GM19035 (cell line): ENCODE results near the gene ABHD12.
"Not testable (repeated sequence)": the region's sequence is repeated elsewhere in the genome, so short reads cannot be mapped to it uniquely, and the experiment has no call there.

ENCODE experiments used
- ATAC-seq: cut with Tn5 transposase; IDR thresholded peaks from one replicate; pipeline ENCODE4 v1.9.1; 2021; ENCODE audit not compliant: unreplicated experiment

The ABHD12 gene

DNA sequence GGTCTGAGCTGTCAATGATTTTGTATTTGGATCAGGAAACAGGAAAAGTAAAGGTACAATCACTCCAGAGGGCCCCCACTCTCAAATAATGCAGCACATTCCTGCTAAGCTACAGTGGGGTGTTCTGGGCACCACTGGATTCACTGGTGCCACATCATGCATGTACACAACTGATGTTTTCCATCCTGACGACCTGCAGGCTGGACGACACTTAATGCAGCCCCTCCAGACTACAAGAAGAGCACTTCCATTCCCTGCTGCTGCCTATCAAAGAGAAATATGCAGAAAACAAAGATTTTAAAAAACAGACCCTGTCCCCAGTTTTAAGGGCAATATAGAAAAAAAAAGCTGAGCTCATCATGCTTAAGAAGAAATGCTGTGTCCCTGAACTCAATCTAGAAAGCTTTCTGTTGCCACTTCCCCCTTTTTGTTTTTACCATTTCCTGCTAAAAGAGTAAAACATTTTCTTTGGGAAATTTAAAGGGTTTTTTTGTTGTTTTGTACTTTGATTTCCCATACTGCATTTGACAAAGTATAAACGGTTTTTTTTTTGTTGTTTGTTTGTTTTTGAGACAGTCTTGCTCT, 35.5 kb downstream of the ABHD12 start:
- ATAC-seq = no peak

DNA sequence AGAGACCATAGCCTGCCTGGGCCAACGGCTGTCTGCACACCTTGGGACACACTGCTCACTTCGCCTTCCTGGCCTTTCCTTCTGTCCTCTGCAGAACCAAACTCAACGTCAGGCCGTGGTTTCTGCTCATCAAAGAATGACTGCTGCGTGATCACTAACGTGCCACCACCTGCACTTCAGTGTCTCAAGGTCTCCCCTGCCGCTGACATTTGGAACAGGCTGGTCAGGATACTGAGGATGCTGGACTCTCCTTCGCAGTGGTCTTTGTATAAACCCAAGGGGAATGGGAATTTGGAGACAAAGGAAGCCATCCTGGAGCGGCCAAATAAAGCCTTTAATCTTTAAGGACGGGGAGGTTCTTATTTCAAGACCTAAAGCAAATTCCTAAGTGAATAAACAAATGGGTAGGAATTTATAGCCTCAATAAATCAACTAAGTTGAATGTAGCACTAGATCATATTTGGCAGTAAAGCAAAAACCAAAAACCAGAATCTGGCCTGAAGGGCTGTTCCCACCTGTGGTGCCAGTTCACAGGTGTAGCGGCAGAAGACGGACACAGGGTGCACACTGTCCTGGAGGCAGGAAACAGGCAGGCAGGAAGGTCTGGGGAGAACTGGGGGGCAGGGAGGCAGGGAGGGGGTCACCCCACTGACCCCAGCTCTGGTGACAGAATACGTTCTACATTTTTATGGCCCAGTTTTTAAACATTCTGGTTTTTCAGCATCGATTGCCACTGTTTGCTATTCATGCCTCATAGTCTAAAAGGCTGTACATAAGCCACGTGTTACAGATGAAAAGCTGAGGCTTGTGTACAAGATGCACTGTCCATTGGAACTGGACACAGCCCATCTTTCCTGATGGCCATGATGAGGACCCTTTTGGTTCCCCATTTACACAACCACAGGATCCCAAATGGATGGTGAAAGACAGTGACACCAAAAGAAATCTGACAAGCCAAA, 36.6 kb downstream of the ABHD12 start:
- ATAC-seq = no peak

DNA sequence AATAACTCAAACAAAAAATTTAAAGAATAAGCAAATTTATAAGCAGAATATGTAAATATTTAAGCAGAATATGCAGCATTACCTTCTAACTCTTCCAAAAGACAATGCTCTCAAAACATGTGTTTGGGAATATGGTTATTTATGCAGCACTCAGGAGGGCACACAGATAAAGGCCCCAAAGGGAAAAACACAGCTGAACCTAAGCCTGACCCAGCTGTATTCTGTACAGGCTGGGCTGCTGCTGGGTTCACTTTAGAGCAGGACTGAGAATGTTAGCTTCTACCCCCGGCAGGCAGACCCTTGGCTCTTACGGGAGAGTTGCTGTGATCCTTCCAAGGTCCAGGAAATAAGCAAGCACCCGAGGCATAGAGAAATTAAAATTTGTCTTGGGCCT, 37.3 kb downstream of the ABHD12 start:
- ATAC-seq = no peak

DNA sequence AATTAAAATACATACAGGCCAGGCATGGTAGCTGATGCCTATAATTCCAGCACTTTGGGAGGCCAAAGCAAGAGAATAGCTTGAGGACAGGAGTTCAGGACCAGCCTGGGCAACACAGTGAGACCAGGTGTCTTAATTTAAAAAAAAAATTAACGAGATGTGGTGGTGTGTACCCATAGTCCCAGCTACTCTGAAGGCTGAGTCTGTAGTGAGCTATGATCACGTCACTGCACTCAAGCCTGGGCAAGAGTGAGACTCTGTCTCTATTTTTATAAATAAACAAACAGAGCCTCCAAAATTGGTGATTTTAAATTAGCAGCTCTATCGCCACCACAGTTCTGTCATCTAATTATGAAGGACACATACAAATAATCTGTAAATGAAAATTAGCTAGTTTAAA, 37.9 kb downstream of the ABHD12 start:
- no peak for ATAC-seq

DNA sequence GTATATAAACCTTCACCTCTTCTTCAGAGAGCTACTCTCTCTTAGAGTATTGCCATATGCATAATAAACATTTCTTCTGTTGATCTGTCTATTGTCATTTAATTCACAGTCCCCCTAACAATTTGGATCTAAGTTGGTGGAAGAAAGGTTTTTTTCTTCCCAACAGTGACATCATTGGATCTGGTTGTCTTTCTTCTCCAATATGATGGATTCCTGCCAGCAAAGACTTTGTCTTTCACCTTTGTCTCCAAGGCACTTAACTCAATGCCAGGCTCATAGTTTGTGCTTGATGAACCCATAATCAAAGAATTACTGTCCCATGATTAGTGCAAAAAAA, 39.6 kb downstream of the ABHD12 start:
- no peak for ATAC-seq

DNA sequence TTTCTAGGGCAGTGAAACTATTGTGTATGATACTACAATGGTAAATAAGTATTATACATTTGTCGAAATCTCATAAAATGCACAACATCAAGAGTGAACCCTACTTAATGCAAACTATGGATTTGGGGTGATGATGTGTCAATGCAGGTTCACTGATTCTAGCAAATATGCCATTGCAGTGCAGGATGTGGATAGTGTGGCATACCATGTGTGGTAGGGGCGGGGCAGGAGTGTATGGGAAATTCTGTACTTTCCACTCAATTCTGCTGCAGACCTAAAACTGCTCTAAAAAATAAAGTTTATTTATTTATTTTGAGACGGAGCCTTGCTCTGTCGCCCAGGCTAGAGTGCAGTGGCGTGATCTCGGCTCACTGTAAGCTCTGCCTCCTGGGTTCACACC, 44.3 kb downstream of the ABHD12 start:
- ATAC-seq = no peak

DNA sequence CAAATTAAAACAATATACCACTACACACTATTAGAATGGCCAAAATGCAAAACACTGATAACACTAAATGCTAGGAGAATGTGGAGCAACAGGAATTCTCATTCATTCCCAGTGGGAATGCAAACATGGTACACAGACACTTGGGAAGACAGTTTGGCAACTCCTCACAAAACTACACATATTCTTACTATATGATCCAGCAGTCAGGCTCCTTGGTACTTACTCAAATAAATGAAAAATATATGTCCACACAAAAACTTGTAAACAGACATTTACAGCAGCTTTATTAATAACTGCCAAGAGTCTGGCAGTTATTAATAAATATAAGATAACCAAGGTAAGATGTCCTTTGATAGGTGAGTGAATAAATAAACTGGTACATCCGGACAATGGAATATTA, 44.9 kb downstream of the ABHD12 start:
- ATAC-seq = no peak

DNA sequence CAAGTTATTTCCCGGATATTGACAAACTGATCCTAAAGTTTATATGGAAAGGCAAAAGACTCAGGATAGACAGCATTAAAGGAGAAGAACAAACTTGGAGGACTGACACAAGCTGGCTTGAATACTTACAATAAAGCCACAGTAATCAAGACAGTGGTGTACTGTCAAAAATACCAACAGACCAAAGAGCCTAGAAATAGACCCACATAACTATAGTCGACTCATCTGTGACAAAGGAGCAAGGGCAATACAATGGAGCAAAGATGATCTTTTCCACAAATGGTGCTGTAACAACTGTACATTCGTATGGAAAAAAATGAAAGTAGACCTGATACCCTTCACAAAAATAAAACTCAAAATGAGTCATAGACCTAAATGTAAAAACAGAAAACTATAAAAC, 46.0 kb downstream of the ABHD12 start:
- ATAC-seq = no peak

DNA sequence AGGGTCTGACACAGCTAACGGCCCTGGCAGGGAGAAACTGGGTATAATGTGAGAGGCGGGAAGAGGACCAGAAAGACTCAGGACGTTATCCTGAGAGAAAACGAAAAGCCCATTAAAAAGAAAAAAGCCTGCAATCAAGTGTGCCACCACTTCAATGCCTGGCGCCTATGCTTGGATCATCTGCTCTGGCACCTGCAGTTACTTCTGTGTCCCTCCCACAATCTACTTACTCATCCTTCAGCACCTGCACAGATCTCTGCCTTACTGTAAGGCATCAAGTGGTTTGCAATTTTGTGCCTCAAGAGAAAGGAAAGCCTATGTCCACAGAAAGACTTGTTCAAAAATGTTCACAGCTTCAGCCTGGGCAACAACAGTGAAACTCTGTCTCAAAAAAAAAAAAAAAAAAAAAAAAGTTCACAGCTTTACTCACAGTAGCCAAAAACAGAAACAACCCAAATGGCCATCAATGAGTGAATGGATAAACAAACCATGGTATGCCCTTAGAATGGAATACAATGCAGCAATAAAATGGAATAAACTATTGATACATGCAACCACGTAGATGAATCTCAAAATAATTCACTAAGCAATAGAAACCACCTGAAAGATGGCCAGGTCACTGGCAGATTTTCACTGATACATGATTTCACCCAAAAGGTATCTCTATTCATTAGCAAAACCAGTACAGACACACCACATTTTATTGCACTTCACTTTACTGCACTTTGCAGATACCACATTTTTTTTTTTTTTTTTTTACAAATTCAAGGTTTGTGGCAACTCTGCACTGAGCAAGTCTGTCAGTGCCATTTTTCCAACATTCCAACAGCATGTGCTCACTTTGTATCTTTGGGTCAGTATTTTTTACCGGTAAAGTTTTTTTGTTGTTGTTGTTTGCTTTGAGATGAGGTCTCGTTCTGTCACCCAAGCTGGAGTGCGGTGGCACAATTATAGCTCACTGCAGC, 48.6 kb downstream of the ABHD12 start:
- ATAC-seq = no peak

DNA sequence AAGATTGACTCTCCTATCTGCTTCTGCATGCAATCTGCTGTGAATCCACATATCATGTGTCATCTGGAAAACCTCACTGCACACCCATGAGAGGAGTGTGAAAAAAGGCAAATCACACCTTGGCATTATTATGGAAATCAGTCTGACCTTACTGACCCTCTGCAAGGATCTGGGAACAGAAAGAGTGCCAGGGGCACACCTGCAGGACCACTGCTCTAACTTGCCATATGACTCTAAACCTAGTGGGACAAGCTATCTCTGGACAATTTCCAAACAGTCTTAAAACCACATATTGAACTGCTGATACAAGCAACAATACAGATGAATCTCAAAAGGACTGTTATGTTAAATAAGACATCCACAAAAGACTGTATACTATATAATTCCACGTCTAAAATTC, 50.3 kb downstream of the ABHD12 start:
- no peak for ATAC-seq

DNA sequence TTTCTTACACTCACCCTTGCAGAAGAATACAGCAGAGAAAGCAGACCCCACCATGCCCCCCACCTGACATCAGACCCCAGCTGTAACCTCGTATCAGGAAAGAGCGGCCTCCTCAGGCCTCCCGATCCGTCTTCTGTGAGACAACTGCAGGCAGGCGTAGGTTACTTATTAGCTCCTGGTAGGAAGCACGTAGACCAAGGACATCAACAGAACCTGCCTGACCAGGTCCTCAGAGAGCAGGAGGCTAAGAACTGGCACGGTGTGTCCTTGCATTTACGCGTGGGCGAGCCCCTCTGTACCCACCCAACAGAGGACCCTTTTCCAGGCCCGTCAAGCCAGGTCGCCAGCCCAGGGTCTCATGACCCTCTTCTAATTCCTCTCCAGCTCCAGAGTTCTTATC, 51.0 kb downstream of the ABHD12 start:
- no peak for ATAC-seq

DNA sequence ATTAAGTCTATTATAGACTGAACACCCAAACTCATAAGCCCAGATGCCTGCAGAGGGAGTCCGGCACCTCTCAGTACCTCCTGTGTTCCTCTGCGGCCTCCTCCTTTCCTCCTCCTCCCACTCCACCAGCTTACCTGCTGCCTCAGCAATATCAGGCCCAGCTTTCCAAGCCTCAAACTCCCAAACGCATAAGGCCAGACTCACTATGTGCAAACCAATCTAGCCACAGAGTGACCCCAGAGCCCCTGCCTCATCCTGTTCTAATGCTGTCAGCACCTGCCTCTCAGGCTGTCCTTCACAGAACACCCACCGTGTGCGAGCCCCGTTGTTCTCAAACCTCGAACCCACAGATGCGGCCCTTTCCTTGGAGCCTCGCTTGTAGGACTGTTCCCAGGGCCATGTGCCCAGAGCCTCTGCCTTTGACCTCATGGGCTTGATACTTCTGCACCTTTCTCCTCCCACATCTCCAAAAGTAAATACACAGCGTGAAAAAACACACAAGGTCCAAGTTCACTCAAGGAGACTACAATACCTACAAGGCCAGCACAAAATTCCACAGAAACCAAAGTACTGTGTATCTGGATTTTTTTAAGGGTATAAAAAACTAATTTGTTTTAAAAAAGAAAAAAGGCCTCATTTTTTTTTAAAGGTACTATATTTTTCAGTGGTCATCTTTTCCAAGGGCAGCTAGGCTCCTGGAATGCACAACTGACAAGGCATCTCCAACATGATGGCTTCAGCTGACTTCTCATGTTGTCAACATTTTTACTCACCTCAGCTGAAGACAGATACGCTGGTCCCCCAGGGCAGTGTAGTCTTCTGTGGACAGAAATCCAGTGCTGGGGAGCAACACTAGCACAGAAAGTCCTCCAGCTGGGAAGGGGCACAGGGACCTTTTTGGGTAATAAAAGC, 52.3 kb downstream of the ABHD12 start:
- no peak for ATAC-seq

DNA sequence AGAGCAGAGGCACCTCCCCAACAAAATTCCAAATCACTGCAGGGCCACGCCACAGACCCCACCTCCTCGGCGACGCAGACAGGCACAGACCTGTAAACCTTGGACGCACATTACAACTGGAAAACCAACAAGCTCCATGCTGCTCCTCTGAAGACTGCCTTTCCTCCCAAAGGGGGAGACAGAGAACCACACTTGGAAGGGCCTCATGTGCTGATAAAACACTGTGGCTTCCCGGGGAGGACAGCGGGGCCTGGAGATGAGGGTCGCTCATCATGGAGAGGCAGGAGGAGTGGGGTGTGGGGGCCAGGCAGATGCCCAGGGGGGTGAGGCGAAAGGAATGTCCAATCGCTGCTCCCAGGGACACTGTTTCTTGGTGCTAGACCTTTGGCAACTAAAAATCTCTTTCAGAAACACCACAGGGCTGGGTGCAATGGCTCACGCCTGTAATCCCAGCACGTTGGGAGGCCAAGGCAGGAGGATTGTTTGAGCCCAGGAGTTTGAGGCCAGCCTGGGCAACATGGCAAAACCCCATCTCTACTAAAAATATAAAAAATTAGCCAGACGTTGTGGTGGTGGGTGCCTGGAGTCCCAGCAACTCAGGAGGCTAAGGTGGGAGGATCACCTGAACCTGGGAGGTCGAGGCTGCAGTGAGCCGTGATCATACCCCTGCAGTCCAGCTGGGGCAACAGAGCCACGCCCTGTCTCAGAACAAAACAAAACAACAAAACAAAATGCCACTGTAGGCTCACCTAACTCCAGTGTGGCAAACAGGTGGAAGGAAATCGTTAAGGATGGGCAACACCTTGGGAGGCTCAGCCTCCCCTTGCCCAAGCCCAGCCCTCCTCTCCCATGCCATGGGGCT, 53.8 kb downstream of the ABHD12 start:
- ATAC-seq = no peak

DNA sequence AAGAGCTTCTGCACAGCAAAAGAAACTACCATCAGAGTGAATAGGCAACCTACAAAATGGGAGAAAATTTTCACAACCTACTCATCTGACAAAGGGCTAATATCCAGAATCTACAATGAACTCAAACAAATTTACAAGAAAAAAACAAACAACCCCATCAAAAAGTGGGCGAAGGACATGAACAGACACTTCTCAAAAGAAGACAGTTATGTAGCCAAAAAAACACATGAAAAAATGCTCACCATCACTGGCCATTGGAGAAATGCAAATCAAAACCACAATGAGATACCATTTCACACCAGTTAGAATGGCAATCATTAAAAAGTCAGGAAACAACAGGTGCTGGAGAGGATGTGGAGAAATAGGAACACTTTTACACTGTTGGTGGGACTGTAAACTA, 55.7 kb downstream of the ABHD12 start:
- not testable (repeated sequence) for ATAC-seq

DNA sequence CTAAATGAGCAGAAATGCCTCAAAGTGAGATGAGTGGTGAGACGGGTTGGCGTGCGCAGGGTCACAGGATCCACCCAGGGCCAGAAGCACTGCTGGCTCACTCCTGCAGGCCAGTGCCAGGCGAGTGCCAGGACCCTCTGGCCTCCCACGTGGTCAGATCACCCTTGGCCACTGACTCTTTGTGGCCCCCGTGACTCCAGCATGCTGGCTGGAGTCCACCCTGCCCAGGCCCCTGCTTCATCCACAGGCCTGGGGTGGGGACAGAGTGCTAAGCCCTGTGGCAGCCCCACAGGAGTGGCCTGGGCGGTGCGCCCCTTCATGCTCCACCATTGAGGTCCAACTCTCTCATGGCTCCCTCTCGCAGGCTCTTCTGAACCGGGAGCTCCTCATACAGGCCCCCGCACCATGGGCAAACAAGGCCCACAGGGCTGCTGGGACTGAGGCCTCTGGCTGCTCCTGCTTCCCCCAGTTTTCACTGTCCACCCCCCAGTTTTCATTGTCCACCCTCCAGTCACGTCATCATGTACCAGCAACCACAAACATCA, 61.6 kb downstream of the ABHD12 start:
- no peak for ATAC-seq

DNA sequence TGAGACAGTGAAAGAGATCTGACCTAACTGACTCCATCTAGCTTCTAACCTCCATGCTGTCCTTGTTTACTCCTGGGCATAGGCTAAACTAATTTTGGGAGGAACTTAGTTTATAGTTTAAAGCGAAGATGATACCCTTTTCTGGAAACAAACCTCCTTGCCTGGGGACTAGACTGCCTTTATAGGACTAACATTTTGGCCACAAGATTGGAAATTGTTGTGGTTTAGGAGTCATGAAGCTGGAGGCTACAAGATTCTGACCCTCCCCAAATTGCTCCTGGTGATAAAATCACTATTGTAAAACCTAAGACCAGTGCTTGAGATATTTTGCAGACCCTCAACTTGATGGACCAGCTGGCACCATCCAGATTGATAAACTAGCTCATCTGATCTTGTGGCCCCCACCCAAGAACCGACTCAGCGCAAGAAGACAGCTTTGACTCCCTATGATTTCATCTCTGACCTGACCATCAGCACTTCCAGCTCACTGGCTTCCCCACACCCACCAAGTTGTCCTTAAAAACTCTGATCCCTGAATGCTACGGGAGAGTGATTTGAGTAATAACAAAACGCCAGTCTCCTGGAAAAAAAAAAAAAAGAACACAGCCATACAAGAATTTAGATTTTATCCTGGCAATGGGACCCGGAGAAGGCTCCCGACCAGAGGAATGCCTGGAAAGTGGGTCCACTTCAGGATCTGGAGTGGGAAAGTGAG, 63.0 kb downstream of the ABHD12 start:
- ATAC-seq = no peak

DNA sequence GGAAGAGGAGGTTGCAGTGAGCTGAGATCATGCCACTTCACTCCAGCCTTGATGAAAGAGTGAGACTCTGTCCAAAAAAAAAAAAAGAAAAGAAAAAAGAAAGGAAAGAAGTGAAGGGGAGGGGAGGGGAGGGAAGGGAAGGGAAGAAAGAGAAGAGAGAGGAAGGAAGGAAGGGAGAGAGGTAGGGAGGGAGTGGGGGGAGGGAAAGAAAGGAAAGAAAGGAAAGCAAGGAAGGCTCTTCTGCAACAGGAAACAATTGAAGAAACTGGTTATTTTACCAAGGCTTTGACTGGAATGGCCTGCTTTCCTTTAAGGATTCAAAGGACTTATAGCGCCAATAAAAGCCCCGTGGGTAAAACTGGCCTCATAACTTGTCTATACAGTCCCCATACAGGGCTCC, 64.6 kb downstream of the ABHD12 start:
- ATAC-seq = no peak

DNA sequence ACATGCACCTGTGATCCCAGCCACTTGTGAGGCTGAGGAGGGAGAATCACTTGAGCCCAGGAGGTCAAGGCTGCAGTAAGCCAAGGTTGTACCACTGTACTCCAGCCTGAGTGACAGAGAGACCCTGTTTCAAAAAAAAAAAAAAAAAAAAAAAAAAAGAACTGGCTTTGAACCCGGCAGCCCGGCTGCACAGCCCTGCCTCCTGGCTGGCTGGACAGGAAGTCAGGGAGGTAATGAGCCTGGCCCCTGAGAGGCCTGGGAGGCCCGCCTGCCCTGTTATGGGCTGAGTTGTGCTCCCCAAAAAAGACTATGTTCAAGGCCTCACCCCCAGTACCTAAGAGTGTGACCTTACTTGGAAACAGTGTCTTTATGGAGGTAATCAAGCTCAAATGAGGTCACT, 65.6 kb downstream of the ABHD12 start:
- no peak for ATAC-seq

DNA sequence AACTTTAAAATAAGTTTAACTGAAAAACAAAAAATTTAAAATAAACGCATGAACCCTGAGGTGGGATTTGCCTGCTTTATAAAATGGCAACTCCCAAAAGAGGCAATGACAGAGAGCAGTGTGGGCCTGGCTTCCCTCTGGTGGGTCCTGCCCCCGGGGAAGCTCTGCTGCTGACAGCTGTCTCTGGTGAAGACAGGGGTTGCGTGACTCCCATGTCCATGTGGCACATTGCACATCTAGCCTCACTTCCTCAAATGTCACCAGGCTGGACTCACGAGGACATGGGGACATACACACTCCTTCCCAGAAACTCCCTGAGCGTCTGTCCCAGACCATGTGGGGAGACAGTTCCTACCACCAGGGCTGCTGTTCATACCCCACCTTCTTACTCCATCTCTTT, 66.2 kb downstream of the ABHD12 start:
- ATAC-seq = no peak
